ENCODE data around the gene CADM4. TPM values are rescaled to one million over a fixed set of nuclear protein-coding genes. Genes with fewer than 3 reads are reported as not detected.

CADM4 gene
- total and polyA plus RNA-seq, 2 of the 8 experiments (the other 6 are each of a cell fraction or from before 2014, with no cell fraction given): 13.5 to 25.0 TPM

DNA sequence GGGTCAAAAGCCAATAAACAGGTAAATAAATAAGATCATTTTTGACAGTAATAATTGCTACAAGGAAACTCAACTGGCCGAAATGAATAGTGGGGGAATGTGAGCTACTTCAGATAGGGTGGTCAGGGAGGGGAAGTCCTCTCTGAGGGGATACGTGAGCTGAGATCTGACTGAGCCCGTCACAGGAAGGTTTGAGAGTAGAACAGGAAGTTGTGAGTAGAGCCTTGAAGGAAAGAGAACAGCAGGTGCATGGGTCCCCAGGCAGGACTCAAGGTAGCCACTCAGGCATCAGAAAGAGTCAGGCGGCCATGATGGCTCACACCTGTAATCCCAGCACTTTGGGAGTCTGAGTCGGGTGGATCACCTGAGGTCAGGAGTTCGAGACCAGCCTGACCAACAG, 50.0 kb downstream of the CADM4 start:
- Histone ChIP-seq H2AFZ (ENCODE audit: low read length) (no peak overlapping the region), H4K5ac (ENCODE audit: insufficient read length, low read depth, low read length) (no peak overlapping the region), H3K14ac (ENCODE audit: insufficient read length) (no peak overlapping the region), H2AK5ac (ENCODE audit: low read depth, low read length) (no peak overlapping the region), H3K23me2 (ENCODE audit: low read depth, low read length) (no peaks in the 10 kb centered on the region), H3K79me1 (ENCODE audit: low read depth, low read length) (no peaks in the 10 kb centered on the region; the same call in none of the 2 replicates), H2BK120ac (replicated peaks; ENCODE audit: low read depth, low read length) (no peak overlapping the region), H2BK5ac (ENCODE audit: low read depth, low read length) (no peak overlapping the region), H3K9me3 (ENCODE audit: insufficient read depth in 2 of 2, low read depth in 1 of 2, low read length in 1 of 2) (no peaks in the 10 kb centered on the region), H3K36me3 (ENCODE audit: control insufficient read depth in 2 of 4, insufficient read depth in 4 of 4, low read length in 3 of 4) (peaks cover 3 to 21% (median 10%) of the 10 kb centered on the region in 4 experiments; a peak in 5 of 8 replicates), H3K4me1 (replicated peaks in 1 of 4; ENCODE audit: control insufficient read depth in 3 of 4, insufficient read depth in 4 of 4, low read length in 3 of 4) (no peaks in the 10 kb centered on the region), H3K9ac (replicated peaks in 1 of 4; ENCODE audit: extremely low read depth in 1 of 4, low read depth in 3 of 4, low read length in 3 of 4) (no peak overlapping the region), H3K23ac (ENCODE audit: insufficient read length) (no peak overlapping the region), H3K27me3 (replicated peaks in 1 of 4; ENCODE audit: control insufficient read depth in 3 of 4, extremely low read depth in 1 of 4, insufficient read depth in 3 of 4, low read length in 3 of 4) (no peaks in the 10 kb centered on the region), H2BK20ac (ENCODE audit: low read length) (no peak overlapping the region), H2BK15ac (ENCODE audit: low read length) (no peak overlapping the region), H3K27ac (ENCODE audit: low read depth, low read length) (no peak overlapping the region), H3K18ac (ENCODE audit: extremely low read depth, low read length) (no peak overlapping the region), H4K20me1 (replicated peaks in 1 of 2; ENCODE audit: control insufficient read depth in 1 of 2, insufficient read depth in 2 of 2, low read length in 2 of 2) (peaks cover 6 to 7% of the 10 kb centered on the region in 2 experiments), H4K91ac (replicated peaks; ENCODE audit: insufficient read length, low read length) (no peak overlapping the region), H3K4me3 (ENCODE audit: extremely low read depth in 1 of 4, insufficient read depth in 2 of 4, low read depth in 3 of 4, low read length in 4 of 4) (no peak overlapping the region), H3K4me2 (ENCODE audit: insufficient read depth in 1 of 2, low read depth in 2 of 2, low read length in 2 of 2) (no peak overlapping the region), H4K8ac (ENCODE audit: extremely low read depth, insufficient read depth, low read length) (no peak overlapping the region), H2BK12ac (ENCODE audit: low read depth, low read length) (no peak overlapping the region), H3K56ac (replicated peaks; ENCODE audit: insufficient read length, low read depth, low read length) (no peak overlapping the region), H3K79me2 (ENCODE audit: control insufficient read depth in 1 of 2, insufficient read depth in 2 of 2, low read length in 2 of 2) (no peaks in the 10 kb centered on the region), H3K4ac (replicated peaks; ENCODE audit: insufficient read length, low read depth, low read length) (no peak overlapping the region)
- WGBS, 2 experiments (ENCODE audit: extremely low coverage in 1 of 2, insufficient coverage in 1 of 2, insufficient read length in 1 of 2, insufficient replicate concordance in 2 of 2, low coverage in 1 of 2, low lambda C conversion rate in 2 of 2, missing lambda C conversion rate in 1 of 2): 90% methylated on average over 6 of the region's 6 CpGs; no CpG with 5 or more reads in 1 of the 2 experiments
- DNase-seq (ENCODE audit: low read depth in 1 of 2, low spot score in 2 of 2) (no peak), FAIRE-seq (no peak)
- POLR2A ChIA-PET (ENCODE audit: partially characterized antibody): interaction anchor here (2.0 to 3.1 kb wide), 2 partner anchors 9 to 13 kb away, joined by 6 to 14 read pairs; no protein-coding TSS in a partner anchor
- CTCF ChIA-PET (ENCODE audit: partially characterized antibody): interaction anchor here (1.0 to 2.8 kb wide), 3 partner anchors 12 to 70 kb away, joined by 3 to 16 read pairs (median 7); no protein-coding TSS in a partner anchor
- TF ChIP-seq, protein P1, sequence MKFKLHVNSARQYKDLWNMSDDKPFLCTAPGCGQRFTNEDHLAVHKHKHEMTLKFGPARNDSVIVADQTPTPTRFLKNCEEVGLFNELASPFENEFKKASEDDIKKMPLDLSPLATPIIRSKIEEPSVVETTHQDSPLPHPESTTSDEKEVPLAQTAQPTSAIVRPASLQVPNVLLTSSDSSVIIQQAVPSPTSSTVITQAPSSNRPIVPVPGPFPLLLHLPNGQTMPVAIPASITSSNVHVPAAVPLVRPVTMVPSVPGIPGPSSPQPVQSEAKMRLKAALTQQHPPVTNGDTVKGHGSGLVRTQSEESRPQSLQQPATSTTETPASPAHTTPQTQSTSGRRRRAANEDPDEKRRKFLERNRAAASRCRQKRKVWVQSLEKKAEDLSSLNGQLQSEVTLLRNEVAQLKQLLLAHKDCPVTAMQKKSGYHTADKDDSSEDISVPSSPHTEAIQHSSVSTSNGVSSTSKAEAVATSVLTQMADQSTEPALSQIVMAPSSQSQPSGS (IDR thresholded peaks at IDR 0.05; ENCODE audit: low read length): no peak
- no peak for TF ChIP-seq POU5F1 (IDR thresholded peaks at IDR 0.05; ENCODE audit: low read depth, low read length)
- TF ChIP-seq GTF2F1 (IDR thresholded peaks at IDR 0.05; ENCODE audit: borderline replicate concordance, low read depth, low read length): no peak
- no peak for TF ChIP-seq NANOG (IDR thresholded peaks at IDR 0.05; ENCODE audit: insufficient read depth, low read depth, low read length, poor library complexity, severe bottlenecking)
- no peak for TF ChIP-seq EZH2 (IDR thresholded peaks at IDR 0.05; ENCODE audit: low read depth, low read length, severe bottlenecking)
- no peak for TF ChIP-seq CHD2 (IDR thresholded peaks at IDR 0.05; ENCODE audit: low read length)
- TF ChIP-seq SUZ12 (IDR thresholded peaks at IDR 0.05; ENCODE audit: low read length): no peak
- TF ChIP-seq BRCA1 (IDR thresholded peaks at IDR 0.05; ENCODE audit: low read depth, low read length): no peak
- no peak for TF ChIP-seq CBX8 (IDR thresholded peaks at IDR 0.05; ENCODE audit: borderline replicate concordance, low read depth, low read length)
- no peak for TF ChIP-seq POLR2A (IDR thresholded peaks at IDR 0.05; ENCODE audit: control extremely low read depth in 1 of 2, low read depth in 2 of 2, low read length in 2 of 2)
- TF ChIP-seq EGR1 (IDR thresholded peaks at IDR 0.05; ENCODE audit: borderline replicate concordance, low read depth, low read length): no peak
- no peak for TF ChIP-seq KDM1A (IDR thresholded peaks at IDR 0.05; ENCODE audit: borderline replicate concordance, low read length)
- TF ChIP-seq SIX5 (IDR thresholded peaks at IDR 0.05; ENCODE audit: low read depth, low read length): no peak
